Posterior vena cava (tissue), 2 donors: ENCODE measurements around the gene TNPO1. TPM values are rescaled to one million over a fixed set of nuclear protein-coding genes. Genes with fewer than 3 reads are reported as not detected.

Source experiments
- DNase-seq: peaks from one replicate; pipeline ENCODE4 v3.0.0-alpha.2; 2020; ENCODE audit warnings: low spot score
- intact Hi-C, 2 donors: fragments of 100-400 bp; cut with DNase I; formaldehyde crosslinking; loops; one replicate each; pipeline versions ENCODE4 v1.14.1 to v1.14.2; 2022 to 2023
- microRNA-seq, 2 donors: library from miRNA; unstranded; fragments of <30 nt; microRNA quantifications; one replicate each; pipeline ENCODE4 v1.2.0, GENCODE V29; 2020 to 2021; ENCODE audit warnings: borderline microRNAs expressed in 2 of 2
- total RNA-seq, 2 donors: library from RNA; stranded (reverse); fragmentation: NEBNext Ultra II Directional; extraction: Animal tissue kit (Norgen Biotek cat#: 25700); gene quantifications; one replicate each; pipeline ENCODE4 v1.2.1, GENCODE V29; 2021
- donor health status: DM: yes; HTN: yes; CAD: no.
- donor health status: DM: yes; HTN: yes; CAD: no.

Gene TNPO1
- total RNA-seq, 2 donors from 2014 or later, result 94.9 to 124 TPM

DNA sequence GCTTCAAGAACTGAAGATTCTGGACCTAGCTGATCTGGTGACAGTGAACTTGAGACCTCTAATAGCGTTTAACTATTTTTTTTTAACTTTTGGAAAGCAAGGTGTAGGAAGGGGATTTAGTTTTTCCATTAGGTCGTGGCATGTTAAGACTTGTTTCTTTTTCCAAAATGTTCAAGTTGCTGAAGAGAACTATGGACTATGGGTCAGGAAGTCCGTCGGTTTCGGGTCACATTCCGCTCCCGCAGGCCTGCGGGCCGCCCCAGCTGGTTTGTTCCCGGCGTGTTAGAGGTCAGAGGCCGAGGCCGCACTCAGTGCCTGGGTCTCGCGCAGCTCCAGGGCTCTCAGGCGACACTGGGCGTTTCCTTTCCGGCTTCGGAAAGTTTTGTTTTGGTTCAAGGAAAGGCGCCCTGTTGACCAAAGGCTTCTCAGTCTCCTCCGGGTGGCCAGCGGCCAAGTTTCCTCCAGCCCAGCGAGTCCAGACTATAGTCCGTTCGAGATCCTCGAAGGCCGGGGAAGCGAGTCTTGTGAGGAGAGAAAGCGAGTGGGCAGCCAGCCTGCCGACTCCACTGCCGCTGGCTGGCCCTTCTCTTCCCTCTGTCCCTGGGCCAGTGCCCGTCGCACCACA, 138.8 kb downstream of the TNPO1 start:
- intact Hi-C loops, result no loop called here

GRCh38 chr5:72955768-72956323, 139.4 kb downstream of the TNPO1 start, which contains the start of gene FCHO2:
Gene FCHO2, plus strand, starts transcription at chr5:72956041. Its CDS starts 56 bp downstream, at chr5:72956097.
- peak; percentile 100 for DNase-seq
- intact Hi-C loops, result no loop called here

More for the DNA sequence above, 138.8 kb downstream of the TNPO1 start:
- DNase-seq, result peak; percentile 95

DNA sequence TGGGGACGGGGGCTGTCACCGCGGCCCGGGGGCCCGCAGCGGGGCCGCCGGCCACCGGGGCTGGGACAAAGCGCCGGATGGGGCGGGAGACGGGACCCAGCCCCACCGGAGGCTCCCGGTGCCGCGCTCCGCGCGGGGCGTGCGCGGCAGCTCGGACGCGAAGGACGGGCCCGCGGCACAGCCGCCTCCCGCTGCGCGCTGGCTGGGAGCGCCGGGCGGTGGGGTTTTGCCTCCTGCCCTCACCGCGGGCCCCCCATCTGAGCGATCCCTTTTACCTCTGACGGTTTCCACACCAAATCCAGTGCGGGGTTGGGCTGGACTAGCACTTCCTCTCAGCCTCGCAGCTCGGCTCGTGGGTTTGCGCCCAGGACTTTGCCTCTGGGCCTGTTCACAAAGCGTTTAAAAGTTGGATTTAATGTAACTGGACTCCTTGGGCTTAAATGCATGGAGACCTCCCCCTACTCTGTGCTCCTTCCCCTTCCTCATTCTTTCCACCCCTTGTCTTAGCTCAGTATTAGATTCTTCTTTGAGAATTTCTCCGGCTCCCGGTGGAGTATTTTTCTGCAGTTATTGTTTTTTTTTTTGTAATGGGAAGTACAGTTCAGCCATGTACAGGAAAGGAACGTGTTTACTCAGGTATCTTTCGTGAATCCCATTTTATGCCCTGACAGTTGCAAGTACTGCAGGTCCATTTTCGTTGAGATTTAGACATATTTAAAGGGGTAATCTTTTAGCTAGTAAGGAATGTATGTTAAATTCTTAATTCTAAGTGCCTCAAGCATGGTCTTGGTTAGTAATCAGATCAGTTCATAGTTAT, 140.1 kb downstream of the TNPO1 start:
- peak; percentile 88 for DNase-seq
- intact Hi-C loops, result no loop called here

DNA sequence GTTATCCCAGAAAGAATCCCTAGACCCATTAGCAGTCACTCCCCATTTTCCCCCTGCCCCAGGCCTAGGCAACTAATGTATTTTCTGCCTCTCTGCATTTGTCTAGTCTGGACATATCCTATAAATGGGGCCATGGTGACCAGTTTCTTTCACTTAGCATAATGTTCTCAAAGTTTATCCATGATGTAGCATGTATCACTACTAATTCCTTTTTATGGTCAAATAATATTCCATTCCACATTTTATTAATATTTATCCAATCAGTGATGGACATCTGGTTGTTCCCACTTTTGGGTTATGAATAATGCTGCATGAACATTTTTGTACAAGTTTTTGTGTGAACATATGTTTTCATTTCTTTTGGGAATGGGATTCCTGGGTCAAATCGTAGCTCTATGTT, 140.9 kb downstream of the TNPO1 start:
- intact Hi-C loops, result no loop called here
- DNase-seq, result no peak

- intact Hi-C loops, result no loop called here
- no peak for DNase-seq
Measured at GRCh38 chr5:72959257-72959656, 142.8 kb downstream of the TNPO1 start.

Small RNAs within 50 kb of the gene (microRNA-seq; reads per million reads assigned to microRNA genes)
- 0 to 0.32 reads per million in 2 donors for gene MIR4804

Other genes starting within 250 kb of the TNPO1 start
- 10 to 100 TPM; 31.0 to 37.7 TPM for gene FCHO2, start 139.4 kb downstream of the TNPO1 start, total RNA-seq